Neural progenitor cell (in vitro differentiated cells): Measurements from ENCODE around the gene SELENOO. TPM values are rescaled to one million over a fixed set of nuclear protein-coding genes. Genes with fewer than 3 reads are reported as not detected.

ENCODE experiments used
- DNase-seq: peaks from one replicate; pipeline ENCODE4 v3.0.0-alpha.2; 2016; ENCODE audit warnings: low spot score
- H2AFZ ChIP-seq: fragments of 200-600 bp; sonication (generic); replicated peaks from 2 replicates; pipeline ENCODE4 v1.6.1; 2016; ENCODE audit warnings: antibody characterized with exemption
- H3F3A ChIP-seq: fragments of 200-600 bp; sonication (generic); 2 replicates; pipeline ENCODE4 v1.6.1; 2016; ENCODE audit warnings: antibody characterized with exemption, low read depth
- H3K27ac ChIP-seq: fragments of 200-600 bp; sonication (generic); 2 replicates; pipeline ENCODE4 v1.5.1; 2016; ENCODE audit warnings: mild to moderate bottlenecking
- H3K27me3 ChIP-seq: fragments of 200-600 bp; sonication (generic); 2 replicates; pipeline ENCODE4 v1.6.1; 2016; ENCODE audit warnings: mild to moderate bottlenecking, moderate library complexity
- H3K36me3 ChIP-seq: fragments of 200-600 bp; sonication (generic); 2 replicates; pipeline ENCODE4 v1.5.1; 2016
- H3K4me1 ChIP-seq: fragments of 200-600 bp; sonication (generic); 2 replicates; pipeline ENCODE4 v1.6.1; 2016; ENCODE audit warnings: mixed run types
- H3K4me2 ChIP-seq: fragments of 200-600 bp; sonication (generic); 2 replicates; pipeline ENCODE4 v1.6.1; 2016
- H3K4me3 ChIP-seq: fragments of 200-600 bp; sonication (generic); 2 replicates; pipeline ENCODE4 v1.5.1; 2016
- H3K79me2 ChIP-seq: fragments of 200-600 bp; sonication (generic); 2 replicates; pipeline ENCODE4 v1.6.1; 2016; ENCODE audit warnings: low read depth
- H3K9ac ChIP-seq: fragments of 200-600 bp; sonication (generic); 2 replicates; pipeline ENCODE4 v1.6.1; 2016
- H3K9me3 ChIP-seq: fragments of 200-600 bp; sonication (generic); 2 replicates; pipeline ENCODE4 v1.5.1; 2016; ENCODE audit warnings: low read depth
- H4K20me1 ChIP-seq: fragments of 200-600 bp; sonication (generic); 2 replicates; pipeline ENCODE4 v1.6.1; 2016; ENCODE audit warnings: low read depth
- H3K27ac Mint-ChIP-seq: 3 replicates; pipeline ENCODE4 v1.8.0; 2021; ENCODE audit warnings: mixed read lengths
- H3K27me3 Mint-ChIP-seq: 2 replicates; pipeline ENCODE4 v1.8.0; 2022; ENCODE audit warnings: low read depth, mild to moderate bottlenecking, inconsistent platforms, moderate library complexity, mixed read lengths; ENCODE audit not compliant: insufficient read depth
- H3K36me3 Mint-ChIP-seq: 3 replicates; pipeline ENCODE4 v1.8.0; 2021; ENCODE audit warnings: mixed read lengths
- H3K4me1 Mint-ChIP-seq: 3 replicates; pipeline ENCODE4 v1.8.0; 2021; ENCODE audit warnings: mixed read lengths
- H3K4me3 Mint-ChIP-seq: 3 replicates; pipeline ENCODE4 v1.8.0; 2021; ENCODE audit warnings: mild to moderate bottlenecking, moderate library complexity, mixed read lengths
- H3K9me3 Mint-ChIP-seq: 3 replicates; pipeline ENCODE4 v1.8.0; 2020; ENCODE audit warnings: mixed read lengths
- EZH2 ChIP-seq: fragments of 200-600 bp; sonication (generic); IDR thresholded peaks from 2 replicates; pipeline ENCODE4 v1.6.1; 2017; ENCODE audit warnings: antibody characterized with exemption, mild to moderate bottlenecking, moderate library complexity
- EZH2phosphoT487 ChIP-seq: fragments of 200-600 bp; sonication (generic); IDR thresholded peaks from 2 replicates; pipeline ENCODE4 v1.6.1; 2017; ENCODE audit warnings: antibody characterized with exemption
- total RNA-seq: library from RNA; depleted of rRNA; stranded (reverse); fragments of >200 nt; gene quantifications from 2 replicates; pipeline ENCODE4 v1.2.3, GENCODE V29; 2015; ENCODE audit warnings: low replicate concordance
- TF ChIP-seq, protein P1 (sequence below): fragments of 200-600 bp; sonication (generic); IDR thresholded peaks from 2 replicates; pipeline ENCODE4 v1.5.1; 2017; ENCODE audit warnings: antibody characterized with exemption, mild to moderate bottlenecking

Gene SELENOO
- total RNA-seq, 1 donor from 2014 or later: 7.6 TPM

- no peak for TF ChIP-seq EZH2
- TF ChIP-seq, protein P1, sequence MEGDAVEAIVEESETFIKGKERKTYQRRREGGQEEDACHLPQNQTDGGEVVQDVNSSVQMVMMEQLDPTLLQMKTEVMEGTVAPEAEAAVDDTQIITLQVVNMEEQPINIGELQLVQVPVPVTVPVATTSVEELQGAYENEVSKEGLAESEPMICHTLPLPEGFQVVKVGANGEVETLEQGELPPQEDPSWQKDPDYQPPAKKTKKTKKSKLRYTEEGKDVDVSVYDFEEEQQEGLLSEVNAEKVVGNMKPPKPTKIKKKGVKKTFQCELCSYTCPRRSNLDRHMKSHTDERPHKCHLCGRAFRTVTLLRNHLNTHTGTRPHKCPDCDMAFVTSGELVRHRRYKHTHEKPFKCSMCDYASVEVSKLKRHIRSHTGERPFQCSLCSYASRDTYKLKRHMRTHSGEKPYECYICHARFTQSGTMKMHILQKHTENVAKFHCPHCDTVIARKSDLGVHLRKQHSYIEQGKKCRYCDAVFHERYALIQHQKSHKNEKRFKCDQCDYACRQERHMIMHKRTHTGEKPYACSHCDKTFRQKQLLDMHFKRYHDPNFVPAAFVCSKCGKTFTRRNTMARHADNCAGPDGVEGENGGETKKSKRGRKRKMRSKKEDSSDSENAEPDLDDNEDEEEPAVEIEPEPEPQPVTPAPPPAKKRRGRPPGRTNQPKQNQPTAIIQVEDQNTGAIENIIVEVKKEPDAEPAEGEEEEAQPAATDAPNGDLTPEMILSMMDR: no peak
- TF ChIP-seq EZH2phosphoT487: no peak
- Histone ChIP-seq H3K36me3 (no peaks in the 10 kb centered on the region), H3K4me3 (no peak overlapping the region), H3K4me2 (no peak overlapping the region), H3K27me3 (no peaks in the 10 kb centered on the region), H3K4me1 (no peaks in the 10 kb centered on the region), H3K9ac (no peak overlapping the region), H2AFZ (no peak overlapping the region), H3K79me2 (no peaks in the 10 kb centered on the region), H3K27ac (no peak overlapping the region), H3F3A (no peaks in the 10 kb centered on the region), H4K20me1 (no peaks in the 10 kb centered on the region), H3K9me3 (no peaks in the 10 kb centered on the region)
- Mint-ChIP-seq H3K4me1 (no peaks in the 10 kb centered on the region), H3K27me3 (peaks cover 13% of the 10 kb centered on the region), H3K4me3 (peak overlapping the region; percentile 39), H3K27ac (no peak overlapping the region), H3K36me3 (peaks cover 6% of the 10 kb centered on the region), H3K9me3 (no peaks in the 10 kb centered on the region)
- no peak for DNase-seq
Measured at GRCh38 chr22:50224071-50224470, 23.3 kb downstream of the SELENOO start.

DNA sequence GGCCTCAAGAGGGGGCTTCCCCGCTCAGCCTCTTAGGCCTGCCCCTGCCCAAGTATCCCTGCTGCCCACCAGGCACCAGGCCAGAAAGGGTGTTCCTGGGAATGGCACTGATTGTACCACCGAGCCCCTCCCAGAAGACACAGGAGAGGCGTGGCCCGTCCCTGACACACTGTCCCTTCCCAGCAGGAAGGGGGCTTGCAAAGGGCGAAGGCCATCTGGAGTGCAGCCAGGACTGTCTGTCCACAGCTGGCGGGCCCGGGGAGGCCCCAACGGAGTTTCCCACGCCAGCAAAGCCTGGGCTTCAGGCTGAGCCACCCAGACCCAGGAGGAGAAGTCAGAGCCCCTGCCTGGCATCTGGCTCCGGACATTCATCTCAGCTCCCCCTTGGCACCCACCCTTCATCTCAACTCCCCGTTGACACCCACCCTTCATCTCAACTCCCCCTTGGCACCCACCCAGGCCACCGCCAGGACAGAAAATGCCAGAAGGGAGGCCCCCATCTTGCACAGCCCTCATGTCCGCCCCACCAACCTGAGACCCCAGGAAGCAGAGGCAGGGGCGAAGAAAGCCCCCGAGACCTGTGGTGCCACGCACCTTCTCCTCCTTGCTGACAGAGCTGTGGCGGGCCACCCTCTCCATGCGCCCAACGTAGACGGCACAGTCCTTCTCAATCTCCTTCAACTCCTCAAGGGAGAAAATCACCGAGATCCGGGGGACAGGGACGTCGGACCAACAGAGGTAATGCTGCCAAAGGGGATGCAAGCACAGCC lies 24.6 kb downstream of the SELENOO start:
- DNase-seq: no peak
- Histone ChIP-seq H3K9ac (no peak overlapping the region), H3F3A (no peaks in the 10 kb centered on the region), H3K4me3 (no peak overlapping the region), H3K79me2 (no peaks in the 10 kb centered on the region), H3K9me3 (no peaks in the 10 kb centered on the region), H4K20me1 (peaks cover 5% of the 10 kb centered on the region), H3K4me1 (no peaks in the 10 kb centered on the region), H3K27ac (no peak overlapping the region), H2AFZ (no peak overlapping the region), H3K36me3 (no peaks in the 10 kb centered on the region), H3K4me2 (no peak overlapping the region), H3K27me3 (no peaks in the 10 kb centered on the region)
- Mint-ChIP-seq H3K9me3 (no peaks in the 10 kb centered on the region), H3K27me3 (peaks cover 13% of the 10 kb centered on the region), H3K27ac (no peak overlapping the region), H3K36me3 (peaks cover 11% of the 10 kb centered on the region), H3K4me3 (peak overlapping the region; percentile 43), H3K4me1 (no peaks in the 10 kb centered on the region)
- TF ChIP-seq, protein P1: no peak
- TF ChIP-seq EZH2phosphoT487 (no peak), EZH2 (no peak)

DNA sequence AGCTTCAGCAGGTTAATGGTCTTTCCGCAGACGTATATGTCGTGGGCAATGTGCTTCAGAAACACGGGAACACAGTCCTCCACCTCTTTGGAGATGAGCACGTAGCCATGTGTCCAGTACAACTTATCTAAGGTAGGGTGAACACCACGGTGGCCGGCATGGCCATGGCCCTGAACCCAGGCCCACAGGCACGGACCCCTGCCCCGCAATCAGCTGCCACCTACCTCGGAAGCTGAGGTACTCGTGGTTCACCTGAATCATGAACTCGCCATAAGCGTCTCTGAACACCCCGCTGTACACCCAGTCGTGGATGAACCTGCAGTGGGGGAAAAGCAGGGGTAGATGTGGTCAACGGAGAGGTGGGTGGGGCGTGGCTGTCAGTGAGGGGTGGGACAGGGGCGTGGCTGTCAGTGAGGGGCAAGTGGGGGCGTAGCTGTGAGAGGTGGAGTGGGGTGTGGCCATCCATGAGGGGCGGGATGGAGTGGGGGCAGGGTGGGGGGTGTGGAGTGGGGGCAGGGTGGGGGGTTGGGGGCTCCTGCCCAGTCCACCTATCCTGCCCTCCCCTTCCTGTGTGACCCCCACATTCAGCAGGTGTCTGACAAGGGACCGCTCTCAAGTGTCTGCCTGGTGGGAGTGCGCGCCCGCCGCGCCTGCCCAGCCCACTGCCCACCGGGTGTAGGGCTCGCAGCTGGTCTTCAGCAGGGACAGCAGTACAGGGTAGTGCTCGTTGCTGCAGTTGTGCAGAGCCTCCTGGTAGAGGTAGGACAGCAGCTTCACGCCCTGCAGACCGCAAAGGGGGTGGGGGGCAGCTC lies 25.5 kb downstream of the SELENOO start:
- Histone ChIP-seq H3K4me1 (no peaks in the 10 kb centered on the region), H3K9me3 (no peaks in the 10 kb centered on the region), H2AFZ (no peak overlapping the region), H4K20me1 (peaks cover 5% of the 10 kb centered on the region), H3K36me3 (no peaks in the 10 kb centered on the region), H3K27me3 (no peaks in the 10 kb centered on the region), H3K27ac (no peak overlapping the region), H3K4me2 (no peak overlapping the region), H3K79me2 (no peaks in the 10 kb centered on the region), H3K9ac (no peak overlapping the region), H3F3A (no peaks in the 10 kb centered on the region), H3K4me3 (no peak overlapping the region)
- H3K4me1 Mint-ChIP-seq: no peaks in the 10 kb centered on the region
- DNase-seq: no peak
- H3K9me3 Mint-ChIP-seq: no peaks in the 10 kb centered on the region
- H3K4me3 Mint-ChIP-seq: no peak overlapping the region
- H3K27me3 Mint-ChIP-seq: peaks cover 13% of the 10 kb centered on the region
- no peak for TF ChIP-seq EZH2
- no peak for TF ChIP-seq EZH2phosphoT487
- TF ChIP-seq, protein P1: no peak
- H3K27ac Mint-ChIP-seq: no peak overlapping the region
- peaks cover 11% of the 10 kb centered on the region for H3K36me3 Mint-ChIP-seq
